HepG2 (cell line): Measurements from ENCODE around the gene SMOC1. TPM values are rescaled to one million over a fixed set of nuclear protein-coding genes. Genes with fewer than 3 reads are reported as not detected.
A peak's percentile ranks its signal among the peaks of the same experiment; 100 is the strongest.

Experiments
- CREM ChIP-seq, 2 experiments: sonication (generic) in 1 of 2; formaldehyde crosslinking in 1 of 2; IDR thresholded peaks; 2 replicates each; pipeline versions ENCODE4 v1.4.0 to v1.6.1; 2016 to 2020; ENCODE audit warnings: antibody characterized with exemption in 1 of 2, mild to moderate bottlenecking in 1 of 2, missing genetic modification reagents in 1 of 2
- GATA4 ChIP-seq: sonication (generic); IDR thresholded peaks from 2 replicates; pipeline ENCODE4 v1.6.1; 2016; ENCODE audit warnings: antibody characterized with exemption, low read depth, borderline replicate concordance
- LCORL ChIP-seq, 2 experiments: fragments of 450-650 bp in 1 of 2; sonication (generic) in 1 of 2; formaldehyde crosslinking in 1 of 2; IDR thresholded peaks; 2 replicates each; pipeline versions ENCODE4 v1.5.0 to v1.6.1; 2017 to 2020; ENCODE audit warnings: antibody characterized with exemption in 1 of 2, missing genetic modification reagents in 1 of 2
- MIER3 ChIP-seq: IDR thresholded peaks from 2 replicates; pipeline ENCODE4 v1.6.1; 2016; ENCODE audit warnings: missing compliant biosample characterization, borderline replicate concordance
- NAIF1 ChIP-seq: sonication (generic); formaldehyde crosslinking; IDR thresholded peaks from 2 replicates; pipeline ENCODE4 v1.5.0; 2020; ENCODE audit warnings: mild to moderate bottlenecking, missing genetic modification reagents, borderline replicate concordance
- NFIC ChIP-seq: IDR thresholded peaks from 2 replicates; pipeline ENCODE4 v1.6.1; 2012; ENCODE audit warnings: mild to moderate bottlenecking, low read length, inconsistent platforms
- POGZ ChIP-seq: sonication (generic); formaldehyde crosslinking; IDR thresholded peaks from 2 replicates; pipeline ENCODE4 v1.4.0; 2020; ENCODE audit warnings: mild to moderate bottlenecking, missing genetic modification reagents
- PPARG ChIP-seq: conservative IDR thresholded peaks from 2 replicates; pipeline ENCODE4 v1.6.1; 2016; ENCODE audit warnings: missing biosample characterization, missing genetic modification reagents
- SNAPC2 ChIP-seq: sonication (generic); formaldehyde crosslinking; IDR thresholded peaks from 2 replicates; pipeline ENCODE4 v1.8.1; 2022; ENCODE audit warnings: mild to moderate bottlenecking, missing genetic modification reagents
- SOX13 ChIP-seq, 3 experiments: fragments of 450-650 bp in 1 of 3; sonication (generic) in 1 of 3; formaldehyde crosslinking in 1 of 3; IDR thresholded peaks in 2 of 3; conservative IDR thresholded peaks in 1 of 3; 2 replicates each; pipeline versions ENCODE4 v1.5.0 to v1.6.1; 2016 to 2020; ENCODE audit warnings: antibody characterized with exemption in 1 of 3, mild to moderate bottlenecking in 1 of 3, missing compliant biosample characterization in 1 of 3, missing genetic modification reagents in 1 of 3, moderate library complexity in 1 of 3
- SOX6 ChIP-seq, 2 experiments: fragments of 450-650 bp in 1 of 2; sonication (generic) in 1 of 2; formaldehyde crosslinking in 1 of 2; IDR thresholded peaks; 2 replicates each; pipeline versions ENCODE4 v1.4.0 to v1.6.1; 2017 to 2020; ENCODE audit warnings: antibody characterized with exemption in 1 of 2, mild to moderate bottlenecking in 1 of 2, missing genetic modification reagents in 1 of 2
- SP2 ChIP-seq: sonication (generic); formaldehyde crosslinking; IDR thresholded peaks from 2 replicates; pipeline ENCODE4 v1.5.1; 2020; ENCODE audit warnings: mild to moderate bottlenecking, missing genetic modification reagents
- THAP11 ChIP-seq: IDR thresholded peaks from 2 replicates; pipeline ENCODE4 v1.6.1; 2016; ENCODE audit warnings: missing biosample characterization, missing genetic modification reagents
- ZBTB34 ChIP-seq: sonication (generic); formaldehyde crosslinking; IDR thresholded peaks from 2 replicates; pipeline ENCODE4 v1.8.0; 2022; ENCODE audit warnings: mild to moderate bottlenecking, missing genetic modification reagents
- ZNF230 ChIP-seq: sonication (generic); formaldehyde crosslinking; IDR thresholded peaks from 2 replicates; pipeline ENCODE4 v1.4.0; 2020; ENCODE audit warnings: mild to moderate bottlenecking, missing genetic modification reagents
- ZNF292 ChIP-seq: sonication (generic); formaldehyde crosslinking; IDR thresholded peaks from 2 replicates; pipeline ENCODE4 v1.8.1; 2022; ENCODE audit warnings: mild to moderate bottlenecking, low read depth, missing genetic modification reagents, borderline replicate concordance
- ZNF652 ChIP-seq: IDR thresholded peaks from 2 replicates; pipeline ENCODE4 v1.6.1; 2016; ENCODE audit warnings: low read depth, borderline replicate concordance
- polyA plus RNA-seq, 8 experiments: library from polyadenylated mRNA; depleted of rRNA in 3 of 8; stranded (reverse) in 7 of 8; unstranded in 1 of 8; fragments of >200 nt; fragmentation: Illumina TruSeq in 4 of 8; extraction: Trizol in 4 of 8; gene quantifications; 2 replicates each; pipeline versions ENCODE4 v1.2.1 to v1.2.3, GENCODE V29; 2011 to 2016; ENCODE audit warnings: low read depth in 4 of 8, missing spikeins in 1 of 8, mixed read lengths in 1 of 8; ENCODE audit not compliant: insufficient read depth in 1 of 8
- total RNA-seq, 5 experiments: library from RNA; depleted of rRNA; stranded (reverse); fragments of >200 nt; fragmentation: Illumina TruSeq; extraction: Trizol; gene quantifications; 2 replicates each; pipeline ENCODE4 v1.2.3, GENCODE V29; 2016; ENCODE audit warnings: low read depth in 1 of 5
- TF ChIP-seq, protein P1 (sequence below): fragments of 450-650 bp; IDR thresholded peaks from 2 replicates; pipeline ENCODE4 v1.6.1; 2017
- TF ChIP-seq, protein P2 (sequence below): sonication (generic); formaldehyde crosslinking; conservative IDR thresholded peaks from 2 replicates; pipeline ENCODE4 v1.8.0; 2022; ENCODE audit warnings: mild to moderate bottlenecking, moderate library complexity, missing genetic modification reagents
- TF ChIP-seq, protein P3 (sequence below): sonication (generic); formaldehyde crosslinking; IDR thresholded peaks from 2 replicates; pipeline ENCODE4 v1.5.0; 2020; ENCODE audit warnings: mild to moderate bottlenecking, missing genetic modification reagents, borderline replicate concordance

SMOC1 gene
- total and polyA plus RNA-seq, 2 of the 13 experiments (the other 11 are each of a cell fraction or from before 2014, with no cell fraction given), result 17.8 to 35.6 TPM

GRCh38 chr14:69850736-69851112 lies 28.5 kb upstream of the SMOC1 start (continued):
- 0 out of 2 replicates have a peak, but pooled peaks have one; percentile 15 for TF ChIP-seq MIER3 (CRISPR knock-in tag)
- peak; percentile 48 for TF ChIP-seq CREM (IDR thresholded peaks at IDR 0.05)
- TF ChIP-seq CREM (CRISPR knock-in tag; IDR thresholded peaks at IDR 0.05), result no peak
- no peak; the same call in 1 of the 2 replicates for TF ChIP-seq PPARG (CRISPR knock-in tag)
- 0 out of 2 replicates have a peak, but pooled peaks have one; percentile 58 for TF ChIP-seq NAIF1 (CRISPR knock-in tag)
- TF ChIP-seq, protein P1, sequence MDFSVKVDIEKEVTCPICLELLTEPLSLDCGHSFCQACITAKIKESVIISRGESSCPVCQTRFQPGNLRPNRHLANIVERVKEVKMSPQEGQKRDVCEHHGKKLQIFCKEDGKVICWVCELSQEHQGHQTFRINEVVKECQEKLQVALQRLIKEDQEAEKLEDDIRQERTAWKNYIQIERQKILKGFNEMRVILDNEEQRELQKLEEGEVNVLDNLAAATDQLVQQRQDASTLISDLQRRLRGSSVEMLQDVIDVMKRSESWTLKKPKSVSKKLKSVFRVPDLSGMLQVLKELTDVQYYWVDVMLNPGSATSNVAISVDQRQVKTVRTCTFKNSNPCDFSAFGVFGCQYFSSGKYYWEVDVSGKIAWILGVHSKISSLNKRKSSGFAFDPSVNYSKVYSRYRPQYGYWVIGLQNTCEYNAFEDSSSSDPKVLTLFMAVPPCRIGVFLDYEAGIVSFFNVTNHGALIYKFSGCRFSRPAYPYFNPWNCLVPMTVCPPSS, result no peak
- 0 out of 2 replicates have a peak, but pooled peaks have one; percentile 1 for TF ChIP-seq THAP11 (CRISPR knock-in tag)
- TF ChIP-seq LCORL (IDR thresholded peaks at IDR 0.05), result peak; percentile 36; the same call in 1 of the 2 replicates
- peak; percentile 95 for TF ChIP-seq LCORL (CRISPR knock-in tag; IDR thresholded peaks at IDR 0.05)
- peak; percentile 99 for TF ChIP-seq ZBTB34 (CRISPR knock-in tag)
- TF ChIP-seq SNAPC2 (CRISPR knock-in tag), result 0 out of 2 replicates have a peak, but pooled peaks have one; percentile 24
- TF ChIP-seq ZNF292 (CRISPR knock-in tag), result 0 out of 2 replicates have a peak, but pooled peaks have one; percentile 7
- no peak; the same call in none of the 2 replicates for TF ChIP-seq SOX13 (IDR thresholded peaks at IDR 0.05)
- peak in 1 of 2 experiments; percentile 69; a peak in 2 of 4 replicates for TF ChIP-seq SOX13 (CRISPR knock-in tag; conservative IDR thresholded peaks at IDR 0.05 in 1 of 2, IDR thresholded peaks at IDR 0.05 in 1 of 2)
- TF ChIP-seq SOX6 (IDR thresholded peaks at IDR 0.05), result no peak
- TF ChIP-seq SOX6 (CRISPR knock-in tag; IDR thresholded peaks at IDR 0.05), result peak; percentile 54; the same call in 1 of the 2 replicates
- TF ChIP-seq GATA4, result peak; percentile 35; the same call in 1 of the 2 replicates
- TF ChIP-seq, protein P2, sequence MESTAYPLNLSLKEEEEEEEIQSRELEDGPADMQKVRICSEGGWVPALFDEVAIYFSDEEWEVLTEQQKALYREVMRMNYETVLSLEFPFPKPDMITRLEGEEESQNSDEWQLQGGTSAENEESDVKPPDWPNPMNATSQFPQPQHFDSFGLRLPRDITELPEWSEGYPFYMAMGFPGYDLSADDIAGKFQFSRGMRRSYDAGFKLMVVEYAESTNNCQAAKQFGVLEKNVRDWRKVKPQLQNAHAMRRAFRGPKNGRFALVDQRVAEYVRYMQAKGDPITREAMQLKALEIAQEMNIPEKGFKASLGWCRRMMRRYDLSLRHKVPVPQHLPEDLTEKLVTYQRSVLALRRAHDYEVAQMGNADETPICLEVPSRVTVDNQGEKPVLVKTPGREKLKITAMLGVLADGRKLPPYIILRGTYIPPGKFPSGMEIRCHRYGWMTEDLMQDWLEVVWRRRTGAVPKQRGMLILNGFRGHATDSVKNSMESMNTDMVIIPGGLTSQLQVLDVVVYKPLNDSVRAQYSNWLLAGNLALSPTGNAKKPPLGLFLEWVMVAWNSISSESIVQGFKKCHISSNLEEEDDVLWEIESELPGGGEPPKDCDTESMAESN (CRISPR knock-in tag), result peak; percentile 13; the same call in 1 of the 2 replicates
- TF ChIP-seq, protein P3, sequence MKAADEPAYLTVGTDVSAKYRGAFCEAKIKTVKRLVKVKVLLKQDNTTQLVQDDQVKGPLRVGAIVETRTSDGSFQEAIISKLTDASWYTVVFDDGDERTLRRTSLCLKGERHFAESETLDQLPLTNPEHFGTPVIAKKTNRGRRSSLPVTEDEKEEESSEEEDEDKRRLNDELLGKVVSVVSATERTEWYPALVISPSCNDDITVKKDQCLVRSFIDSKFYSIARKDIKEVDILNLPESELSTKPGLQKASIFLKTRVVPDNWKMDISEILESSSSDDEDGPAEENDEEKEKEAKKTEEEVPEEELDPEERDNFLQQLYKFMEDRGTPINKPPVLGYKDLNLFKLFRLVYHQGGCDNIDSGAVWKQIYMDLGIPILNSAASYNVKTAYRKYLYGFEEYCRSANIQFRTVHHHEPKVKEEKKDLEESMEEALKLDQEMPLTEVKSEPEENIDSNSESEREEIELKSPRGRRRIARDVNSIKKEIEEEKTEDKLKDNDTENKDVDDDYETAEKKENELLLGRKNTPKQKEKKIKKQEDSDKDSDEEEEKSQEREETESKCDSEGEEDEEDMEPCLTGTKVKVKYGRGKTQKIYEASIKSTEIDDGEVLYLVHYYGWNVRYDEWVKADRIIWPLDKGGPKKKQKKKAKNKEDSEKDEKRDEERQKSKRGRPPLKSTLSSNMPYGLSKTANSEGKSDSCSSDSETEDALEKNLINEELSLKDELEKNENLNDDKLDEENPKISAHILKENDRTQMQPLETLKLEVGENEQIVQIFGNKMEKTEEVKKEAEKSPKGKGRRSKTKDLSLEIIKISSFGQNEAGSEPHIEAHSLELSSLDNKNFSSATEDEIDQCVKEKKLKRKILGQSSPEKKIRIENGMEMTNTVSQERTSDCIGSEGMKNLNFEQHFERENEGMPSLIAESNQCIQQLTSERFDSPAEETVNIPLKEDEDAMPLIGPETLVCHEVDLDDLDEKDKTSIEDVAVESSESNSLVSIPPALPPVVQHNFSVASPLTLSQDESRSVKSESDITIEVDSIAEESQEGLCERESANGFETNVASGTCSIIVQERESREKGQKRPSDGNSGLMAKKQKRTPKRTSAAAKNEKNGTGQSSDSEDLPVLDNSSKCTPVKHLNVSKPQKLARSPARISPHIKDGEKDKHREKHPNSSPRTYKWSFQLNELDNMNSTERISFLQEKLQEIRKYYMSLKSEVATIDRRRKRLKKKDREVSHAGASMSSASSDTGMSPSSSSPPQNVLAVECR (CRISPR knock-in tag), result no peak; the same call in 1 of the 2 replicates
- no peak for TF ChIP-seq ZNF652 (CRISPR knock-in tag)
- no peak for TF ChIP-seq POGZ
- peak; percentile 30; the same call in 1 of the 2 replicates for TF ChIP-seq ZNF230
- TF ChIP-seq NFIC, result peak; percentile 80
- TF ChIP-seq SP2 (CRISPR knock-in tag), result no peak
